ENCODE measurements around the gene POM121.
"Not testable (repeated sequence)": the region's sequence is repeated elsewhere in the genome, so short reads cannot be mapped to it uniquely, and the experiment has no call there.

POM121 gene

DNA sequence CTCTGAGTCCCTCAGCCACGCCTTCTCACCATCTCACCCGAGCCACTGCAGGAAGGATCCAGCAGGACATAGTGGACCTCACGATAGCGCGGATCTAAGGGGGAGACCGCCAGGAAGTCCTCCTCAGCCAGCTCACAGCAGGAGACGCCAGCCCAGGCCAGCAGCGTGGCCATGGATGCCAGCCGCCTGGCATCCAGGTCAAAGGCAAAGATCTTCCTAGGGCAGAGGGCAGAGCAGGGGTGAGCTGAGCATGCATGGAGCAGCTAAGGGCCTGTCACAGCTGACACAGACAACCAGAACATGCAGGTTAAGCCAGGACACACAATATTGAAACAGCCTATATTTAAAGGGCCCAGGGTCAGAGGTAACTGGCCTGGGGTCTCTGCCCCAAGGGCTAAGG lies 24.4 kb downstream of the POM121 start:
- not testable (repeated sequence) for DNase-seq

DNA sequence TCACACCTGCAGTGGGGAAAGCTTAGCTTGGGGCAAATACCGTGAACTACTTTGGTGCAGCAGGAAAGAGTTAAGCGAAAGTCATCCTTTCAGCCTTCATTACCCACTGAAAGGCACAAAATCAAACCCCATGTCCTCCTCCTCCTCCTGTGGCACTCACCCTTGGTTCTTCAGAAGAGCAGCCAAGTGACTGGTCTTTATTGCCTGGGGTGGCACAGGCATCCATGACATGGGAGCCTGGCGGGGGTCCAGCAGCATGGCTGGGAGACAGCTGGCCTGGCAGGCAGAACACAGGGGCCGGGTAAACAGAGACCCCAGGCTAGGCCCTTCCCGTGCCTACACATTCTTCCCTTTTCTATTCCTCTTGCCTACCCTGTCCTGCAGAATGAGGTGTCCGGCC lies 24.8 kb downstream of the POM121 start:
- peak in 3 of 56 donors; percentile 0 to 26 (median 2) for DNase-seq

DNA sequence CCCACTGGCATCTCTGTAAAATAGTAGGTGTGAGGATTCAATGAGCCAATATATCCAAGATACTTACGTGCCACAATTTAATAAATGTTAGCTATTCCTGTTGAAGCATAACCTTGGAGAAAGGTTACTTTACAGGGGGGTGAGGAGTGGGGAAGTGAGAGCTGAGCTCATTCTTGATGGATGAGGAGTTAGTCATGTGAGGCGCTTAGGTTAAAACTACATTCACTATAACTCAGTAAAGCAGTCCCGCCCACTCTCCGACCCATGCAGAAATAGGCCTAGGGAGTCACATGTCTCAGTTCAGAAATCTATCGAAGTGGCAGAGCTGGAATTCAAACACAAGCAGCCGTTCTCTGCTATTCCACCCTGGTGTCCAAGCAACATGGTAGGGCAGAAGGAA lies 25.5 kb downstream of the POM121 start:
- not testable (repeated sequence) for DNase-seq

DNA sequence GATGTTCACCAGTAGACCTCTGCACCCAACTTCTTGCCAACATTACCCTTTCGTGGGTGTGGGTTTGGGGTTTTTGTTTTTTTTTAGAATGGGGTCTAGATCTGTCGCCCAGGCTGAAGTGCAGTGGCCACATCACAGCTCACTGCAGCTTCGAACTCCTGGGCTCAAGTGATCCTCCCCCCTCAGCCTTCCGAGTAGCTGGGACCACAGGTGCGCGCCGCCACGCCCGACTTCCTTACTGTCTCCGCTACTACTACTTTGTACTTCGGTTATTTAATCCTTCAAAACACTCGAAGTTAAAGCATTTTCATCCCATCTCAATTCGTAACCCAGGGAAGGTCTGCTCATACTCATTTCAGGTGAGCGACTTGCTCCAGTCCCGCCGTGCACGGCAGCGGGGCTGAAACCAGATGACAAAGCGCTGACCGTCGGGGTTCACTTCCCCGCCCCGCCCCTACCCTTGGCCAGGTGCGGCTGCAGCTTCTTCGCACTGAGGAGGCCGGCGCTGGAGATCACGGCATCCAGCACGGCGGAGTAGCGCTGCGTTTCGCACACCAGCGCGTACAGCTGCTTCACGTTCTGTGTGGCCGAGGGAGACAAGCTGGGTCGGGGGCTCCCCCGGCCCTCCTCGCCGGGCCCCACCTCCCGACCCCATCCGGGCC lies 29.1 kb downstream of the POM121 start:
- DNase-seq, result not testable (repeated sequence)

DNA sequence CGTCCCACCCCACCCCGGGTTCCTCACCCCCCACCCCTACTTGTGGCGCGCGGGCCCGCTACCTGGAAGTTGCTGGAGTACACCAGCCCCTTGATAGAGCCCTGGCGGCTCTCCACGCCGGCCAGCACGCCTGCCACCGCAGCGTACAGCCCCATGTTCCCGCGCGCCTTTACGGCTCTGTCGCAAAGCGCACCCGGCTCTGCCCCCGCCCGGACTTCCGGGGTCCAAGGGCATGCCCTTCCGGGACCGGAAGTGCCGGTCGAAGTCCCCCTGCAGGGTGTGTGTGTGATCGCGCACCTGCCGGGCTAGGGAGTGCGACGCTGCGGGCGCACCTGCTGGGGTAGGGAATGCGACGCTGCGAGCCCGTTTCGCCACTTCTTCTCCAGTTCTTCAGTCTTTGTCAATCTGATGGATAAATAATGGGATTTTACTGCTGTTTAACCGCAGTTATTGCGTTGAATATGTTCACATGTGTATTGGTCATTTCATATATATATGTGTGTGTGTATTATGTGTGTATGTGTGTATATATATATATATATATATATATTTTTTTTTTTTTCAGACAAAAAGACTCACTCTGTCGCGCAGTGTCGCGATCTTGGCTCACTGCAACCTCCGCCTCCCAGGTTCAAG lies 29.8 kb downstream of the POM121 start:
- DNase-seq, result not testable (repeated sequence)

DNA sequence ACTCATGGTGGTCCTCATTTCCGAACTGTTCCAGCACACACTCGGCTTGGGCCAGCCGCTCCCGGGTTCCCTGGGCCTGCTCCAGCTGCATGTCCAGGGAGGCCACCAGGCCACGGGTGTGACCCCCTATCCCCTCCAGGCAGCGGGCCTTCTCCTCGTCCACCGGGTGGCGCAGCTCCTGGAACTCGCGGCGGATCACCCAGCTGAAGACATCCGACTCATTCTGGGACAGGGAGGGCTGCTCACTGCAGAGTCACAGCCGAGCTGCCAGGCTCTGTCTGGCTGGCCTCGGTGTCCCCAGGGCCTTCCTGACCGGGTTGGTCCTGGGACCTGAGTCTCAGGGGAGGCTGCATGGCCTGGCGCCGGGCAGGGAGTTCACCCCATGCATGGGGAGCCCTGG lies 35.1 kb downstream of the POM121 start:
- DNase-seq, result not testable (repeated sequence)

DNA sequence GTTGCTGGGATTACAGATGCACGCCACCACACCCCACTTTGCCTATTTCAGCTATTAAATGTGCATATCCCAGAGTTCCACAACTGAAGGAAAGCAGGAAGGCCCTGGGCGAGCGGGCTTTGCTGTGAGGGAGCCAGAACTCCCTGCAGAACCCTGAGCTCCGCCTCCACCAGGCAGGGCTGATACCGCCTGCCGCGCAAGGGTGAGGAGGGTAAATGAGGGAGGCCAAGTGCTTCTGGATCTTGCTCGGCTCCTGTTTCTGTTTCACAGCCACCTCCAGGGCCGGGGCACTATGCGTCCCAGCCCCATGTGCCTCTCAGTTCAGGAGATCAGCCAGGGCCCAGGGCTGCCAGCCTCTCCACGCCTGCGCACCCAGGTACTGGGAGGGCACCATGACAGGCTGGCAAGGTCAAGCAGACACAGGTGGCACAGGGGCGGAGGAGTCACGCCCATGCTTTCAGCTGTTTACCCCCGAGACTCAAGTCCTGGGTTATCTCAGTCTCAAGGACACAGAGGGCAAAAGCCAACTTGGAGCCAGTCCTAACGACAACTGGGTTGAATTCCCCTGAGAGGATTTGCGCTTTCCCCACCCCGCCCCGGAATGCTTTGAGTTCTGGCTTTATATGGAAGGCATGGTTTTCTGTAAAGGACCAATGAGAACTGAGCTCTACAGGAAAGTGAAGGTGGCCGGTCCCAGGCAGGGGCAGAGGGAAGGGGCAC lies 35.9 kb downstream of the POM121 start:
- DNase-seq, result not testable (repeated sequence)

DNA sequence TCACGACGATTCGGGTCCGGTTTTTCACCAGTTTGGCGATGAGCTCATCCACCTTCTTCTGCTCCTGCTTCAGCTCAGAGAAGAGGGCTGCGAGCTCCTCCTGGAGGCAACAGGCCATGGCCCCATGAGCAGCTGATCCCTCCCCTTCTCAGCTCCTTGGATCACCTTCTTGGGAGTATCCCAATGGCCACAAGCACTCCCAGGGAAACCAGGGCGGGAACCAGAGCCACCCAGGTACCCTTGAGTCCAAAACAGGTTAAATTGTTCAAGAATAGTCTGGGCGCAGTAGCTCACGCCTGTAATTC lies 36.4 kb downstream of the POM121 start:
- not testable (repeated sequence) for DNase-seq

DNA sequence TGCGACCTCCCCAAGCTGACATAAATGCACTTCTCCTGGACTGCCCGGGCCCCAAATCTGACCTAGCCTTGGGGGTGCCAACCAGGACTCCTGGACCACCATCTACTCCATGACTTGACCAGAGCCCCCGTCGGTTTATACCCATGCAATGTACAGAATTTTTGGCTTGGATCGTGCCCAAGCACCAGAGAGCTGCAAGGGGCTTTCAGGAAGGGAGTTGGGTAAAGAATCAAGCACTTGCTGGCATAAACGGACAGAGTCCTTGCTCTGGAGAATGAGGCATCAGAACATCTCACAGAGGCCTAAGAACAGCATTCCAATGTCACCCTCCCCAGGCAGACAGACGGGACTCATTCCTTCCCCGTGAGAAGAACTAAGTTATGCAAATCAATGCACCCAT lies 38.2 kb downstream of the POM121 start:
- not testable (repeated sequence) for DNase-seq

DNA sequence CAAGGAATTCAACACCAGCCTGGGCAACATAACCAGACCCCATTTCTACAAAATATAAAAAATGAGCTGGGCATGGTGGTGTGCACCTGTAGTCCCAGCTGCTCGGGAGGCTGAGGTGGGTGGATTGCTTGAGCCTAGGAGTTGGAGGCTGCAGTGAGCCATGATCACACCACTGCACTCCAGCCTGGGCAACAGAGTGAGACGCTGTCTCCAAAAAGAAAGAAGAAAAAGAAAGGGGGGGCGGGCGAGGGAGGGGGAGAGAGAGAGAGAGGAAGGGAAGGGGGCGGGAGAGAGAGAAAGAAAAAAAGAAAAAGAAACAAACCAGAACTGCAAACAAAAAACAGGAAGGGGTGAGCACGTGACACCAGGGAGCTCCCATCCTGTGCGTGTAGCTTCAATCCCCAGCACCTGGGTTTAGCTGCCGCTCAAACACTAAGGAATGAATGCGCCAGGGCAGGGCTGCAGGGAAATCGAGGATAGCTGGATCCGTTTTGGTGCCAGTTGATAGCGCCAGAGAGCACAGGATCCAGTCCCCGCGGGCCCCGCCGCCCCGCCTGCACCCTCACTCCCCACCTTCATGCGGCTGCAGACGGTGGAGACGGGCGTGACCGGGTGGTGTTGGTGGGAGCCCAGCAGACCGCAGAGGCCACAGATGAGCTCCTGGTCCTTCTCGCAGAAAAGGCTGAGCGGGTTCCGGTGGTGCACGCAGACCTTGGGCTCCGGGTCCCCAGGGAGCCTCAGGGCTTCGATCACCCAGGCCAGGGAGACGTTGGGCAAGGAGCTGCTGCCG lies 40.5 kb downstream of the POM121 start:
- DNase-seq, result not testable (repeated sequence)

DNA sequence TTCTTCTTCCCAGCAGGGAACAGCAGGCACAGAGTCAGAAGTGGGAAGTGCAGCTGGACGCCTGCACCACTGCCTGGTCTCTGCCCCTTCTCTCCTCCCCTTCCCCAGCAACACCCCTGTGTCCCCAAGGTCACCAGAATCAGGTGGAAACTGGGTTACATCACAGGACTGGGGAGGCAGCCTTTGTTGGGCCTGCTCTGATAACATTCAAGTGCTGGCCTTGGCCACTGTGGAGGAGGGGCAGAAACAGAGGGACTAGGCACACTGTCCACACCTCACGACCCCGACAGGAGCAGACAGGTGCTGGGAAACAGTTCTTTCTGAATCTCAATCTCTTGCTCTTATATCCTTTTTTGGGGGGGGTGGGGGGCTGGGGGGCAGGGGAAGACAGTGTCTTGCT lies 42.0 kb downstream of the POM121 start:
- not testable (repeated sequence) for DNase-seq

DNA sequence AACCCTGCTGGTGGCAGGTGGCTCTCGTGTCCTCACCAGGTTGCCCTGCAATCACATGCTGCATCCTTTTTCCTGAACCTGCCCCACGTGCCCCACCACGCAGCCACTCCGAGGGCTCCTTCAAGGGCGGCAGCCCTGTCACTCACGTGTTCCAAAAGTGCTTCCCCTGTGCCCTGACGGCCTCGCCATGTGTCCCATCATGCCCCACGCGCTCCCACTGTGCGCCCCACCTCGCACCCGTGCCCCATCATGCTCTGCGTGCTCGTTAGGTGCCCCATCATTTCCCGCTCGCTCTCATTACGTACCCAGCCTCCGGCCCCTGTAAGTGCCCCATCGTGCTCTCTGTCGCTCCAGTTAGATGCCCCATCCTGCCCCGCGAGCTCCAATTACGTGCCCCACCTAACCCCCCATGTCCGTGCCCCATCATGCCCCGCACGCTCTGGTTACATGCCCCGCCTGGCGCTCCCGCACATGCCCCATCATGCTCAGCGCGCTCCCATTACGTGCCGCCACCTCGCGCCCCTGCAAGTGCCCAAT lies 44.2 kb downstream of the POM121 start, which contains the start of gene TRIM74:
Gene TRIM74, minus strand, starts transcription at position 487 of the 537 bp plus-strand sequence. CDS start 3,309 bp downstream, outside the sequence.
- DNase-seq, result not testable (repeated sequence)

DNA sequence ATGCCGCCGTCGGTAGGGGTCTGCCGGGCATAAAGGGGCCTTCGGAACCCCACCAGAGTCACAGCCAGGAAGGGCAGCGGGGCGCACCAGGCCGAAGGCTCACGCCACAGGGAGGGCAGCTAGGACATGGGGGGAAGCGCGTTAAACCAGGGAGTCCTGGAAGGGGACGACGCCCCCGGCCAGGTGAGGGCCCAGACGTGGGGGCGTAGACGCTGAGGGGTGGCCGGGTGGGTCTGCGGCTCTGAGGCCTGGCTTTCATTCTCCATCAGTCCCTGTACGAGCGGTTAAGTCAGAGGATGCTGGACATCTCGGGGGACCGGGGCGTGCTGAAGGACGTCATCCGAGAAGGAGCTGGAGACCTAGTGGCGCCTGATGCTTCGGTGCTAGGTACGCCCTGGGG lies 44.8 kb downstream of the POM121 start:
- not testable (repeated sequence) for DNase-seq

DNA sequence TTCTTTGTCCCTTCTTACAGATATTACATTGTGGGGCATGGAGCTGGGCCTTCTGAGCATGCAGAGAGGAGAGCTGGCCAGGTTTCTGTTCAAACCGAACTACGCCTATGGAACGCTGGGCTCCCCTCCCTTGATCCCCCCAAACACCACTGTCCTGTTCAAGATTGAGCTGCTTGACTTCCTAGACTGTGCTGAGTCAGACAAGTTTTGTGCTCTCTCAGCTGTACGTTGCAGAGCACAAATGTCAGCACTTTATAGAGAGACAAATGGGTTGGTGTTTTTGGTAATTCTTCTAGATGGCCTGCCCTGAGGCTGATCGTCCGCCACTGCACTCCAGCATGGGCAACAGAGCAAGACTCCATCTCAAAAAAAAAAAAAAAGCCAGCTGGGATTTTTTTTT lies 46.6 kb downstream of the POM121 start:
- DNase-seq, result not testable (repeated sequence)

DNA sequence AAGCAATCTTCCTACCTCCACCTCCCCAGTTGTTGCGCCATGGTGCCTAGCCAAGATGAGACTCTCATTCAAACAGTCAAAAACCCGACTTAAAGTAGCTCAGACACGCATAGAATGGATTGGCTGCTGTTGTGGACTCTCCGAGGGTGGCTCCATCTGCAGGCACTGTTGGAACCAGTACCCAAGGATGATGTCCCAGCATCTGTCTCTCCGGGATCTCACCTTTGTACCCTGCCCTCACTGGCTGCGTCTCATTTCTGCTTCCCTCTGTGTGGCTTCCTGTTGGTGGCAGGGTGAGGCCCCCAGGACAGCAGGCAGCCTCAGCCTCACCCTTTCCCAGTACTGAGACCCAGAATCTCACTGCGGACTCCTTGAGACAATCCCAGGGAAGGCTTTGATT lies 49.9 kb downstream of the POM121 start:
- DNase-seq, result not testable (repeated sequence)

DNA sequence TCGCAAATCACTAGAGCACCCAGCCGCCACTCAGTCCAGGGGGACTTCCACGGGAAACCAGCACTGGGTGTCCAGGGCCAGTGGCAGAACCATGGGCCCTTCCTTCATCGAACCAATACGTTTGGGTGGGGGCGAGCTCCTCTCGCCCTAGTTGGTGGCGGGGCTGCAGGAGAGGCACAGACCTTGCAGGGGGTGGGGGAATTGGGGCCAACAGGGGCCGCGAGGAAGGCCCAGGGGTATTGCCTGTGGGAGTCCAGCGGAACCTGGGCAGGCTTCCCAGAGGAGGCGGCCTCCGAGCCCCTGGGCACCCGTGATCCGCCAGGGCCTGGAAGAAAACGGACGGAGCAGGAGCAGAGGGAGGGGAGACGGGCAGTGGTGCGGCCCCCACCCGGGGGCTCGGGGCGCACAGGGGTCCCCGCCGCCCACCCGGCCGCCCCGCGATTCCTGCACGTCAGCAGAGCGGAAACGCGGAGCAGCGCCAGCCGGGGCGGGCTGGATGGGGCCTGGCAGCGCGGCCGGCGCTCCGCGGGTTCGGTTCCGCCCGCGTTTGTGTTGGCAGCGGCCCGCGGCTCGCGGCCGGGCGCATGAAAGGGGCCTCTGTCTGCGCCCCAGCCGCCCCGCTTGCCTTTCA lies 50.9 kb downstream of the POM121 start:
- not testable (repeated sequence) for DNase-seq

DNA sequence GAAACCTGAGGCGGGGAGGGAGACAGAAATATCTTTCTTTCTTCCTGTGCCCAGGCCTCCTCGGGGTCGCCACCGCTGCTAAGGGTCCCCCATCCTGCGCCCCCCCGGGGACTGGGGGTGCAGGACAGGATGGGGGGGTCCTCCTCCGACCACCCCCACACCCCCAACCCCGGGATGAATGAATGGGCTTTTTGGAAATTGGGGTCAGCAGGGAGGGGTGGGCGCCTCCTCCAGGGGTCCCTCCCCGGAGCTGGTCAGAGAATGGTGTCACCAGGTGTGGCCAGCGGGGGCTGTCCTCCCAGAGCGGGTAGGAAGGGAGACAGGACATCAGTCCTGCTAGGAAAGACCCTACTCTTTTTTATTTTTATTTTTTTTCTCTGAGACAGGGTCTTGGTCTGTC lies 51.5 kb downstream of the POM121 start:
- not testable (repeated sequence) for DNase-seq

DNA sequence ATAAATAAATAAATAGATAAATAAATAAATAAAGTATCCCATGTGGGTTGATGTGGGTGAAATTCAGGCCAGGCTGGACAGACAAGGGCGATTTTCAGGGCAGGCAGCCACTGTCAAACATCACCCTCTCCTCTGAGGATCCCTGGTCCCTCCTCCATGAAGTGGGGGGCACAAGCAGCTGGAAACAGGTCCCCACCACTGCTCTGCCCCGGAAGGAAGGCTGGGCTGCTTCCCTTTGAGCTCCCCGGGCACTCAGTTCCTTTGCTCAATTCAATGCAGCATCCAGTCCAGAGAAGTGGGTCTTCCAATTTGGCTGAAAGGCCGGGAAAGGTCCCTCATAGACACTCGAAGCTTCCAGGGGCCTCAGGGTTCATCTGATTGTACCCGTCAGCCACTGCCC lies 55.5 kb downstream of the POM121 start:
- not testable (repeated sequence) for DNase-seq

DNA sequence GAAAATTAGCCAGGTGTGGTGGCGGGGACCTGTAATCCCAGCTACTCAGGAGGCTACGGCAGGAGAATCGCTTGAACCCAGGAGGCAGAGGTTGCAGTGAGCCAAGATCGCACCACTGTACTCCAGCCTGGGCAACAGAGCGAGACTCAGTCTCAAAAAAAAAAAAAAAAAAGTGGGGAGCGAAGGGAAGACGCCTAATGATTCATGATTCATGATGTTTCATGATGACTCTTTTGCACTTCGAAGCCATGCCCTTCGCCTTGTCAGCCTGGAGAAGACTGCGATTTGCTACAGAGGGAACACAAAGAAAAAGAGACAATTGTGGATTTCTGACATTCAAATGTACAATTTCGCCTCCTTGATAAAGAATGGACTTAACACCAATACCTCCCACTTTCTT lies 57.2 kb downstream of the POM121 start:
- not testable (repeated sequence) for DNase-seq

DNA sequence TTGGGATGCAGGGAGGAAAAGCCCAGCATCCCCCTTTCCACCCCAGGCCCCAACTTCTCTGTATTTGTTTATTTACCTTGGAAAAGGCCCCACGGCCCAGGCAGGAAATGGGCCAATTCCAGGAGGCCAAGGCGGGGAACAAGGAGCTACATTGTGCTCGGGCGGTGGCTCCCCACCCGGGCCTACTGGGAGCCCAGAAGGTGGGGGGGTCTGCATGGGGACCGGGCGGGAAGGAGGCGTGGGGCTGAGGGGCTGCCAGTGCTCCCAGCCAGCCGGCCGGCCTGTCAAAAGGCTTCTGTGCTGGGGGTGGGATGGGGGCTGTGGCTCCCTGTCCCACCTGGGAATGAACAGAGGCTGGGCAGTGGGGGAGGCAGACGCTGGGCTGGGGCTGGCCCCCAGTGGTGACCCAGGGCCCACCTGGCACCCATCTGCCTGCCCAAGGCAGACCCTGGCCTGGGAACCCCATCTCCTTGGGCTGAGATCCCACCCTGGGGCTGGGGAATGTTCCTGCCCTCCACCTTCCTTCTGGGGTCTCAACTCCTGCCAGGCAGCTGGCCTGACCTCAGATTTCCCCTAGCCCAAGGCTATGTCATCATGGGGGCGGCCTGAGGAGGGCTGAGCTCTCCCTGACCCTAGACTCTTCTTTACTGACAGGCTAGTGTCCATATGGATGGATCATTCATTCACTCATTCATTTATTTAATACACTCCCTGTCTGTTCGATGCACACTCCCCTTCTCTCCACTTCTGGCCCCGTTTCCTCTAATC lies 65.4 kb downstream of the POM121 start:
- DNase-seq, result not testable (repeated sequence)

All from nucleus accumbens (tissue), 56 donors.